Measurements from ENCODE around the gene ZHX3. TPM values are rescaled to one million over a fixed set of nuclear protein-coding genes. Genes with fewer than 3 reads are reported as not detected.

Gene ZHX3
- total RNA-seq, 4 donors from 2014 or later, result 19.2 to 32.9 (median 31.4) TPM

GRCh38 chr20:41142245-41142644 lies 175.3 kb downstream of the ZHX3 start:
- H3K4me1 ChIP-seq, result peaks cover 85% of the 10 kb centered on the region

GRCh38 chr20:41141153-41141815 lies 176.2 kb downstream of the ZHX3 start:
- WGBS, result 63% methylated on average over 8 of the region's 8 CpGs
- Histone ChIP-seq H3K27me3 (no peaks in the 10 kb centered on the region), H3K36me3 (no peaks in the 10 kb centered on the region), H3K4me3 (no peak overlapping the region), H3K9me3 (no peaks in the 10 kb centered on the region), H3K4me1 (peaks cover 81% of the 10 kb centered on the region), H3K27ac (peak overlapping the region; percentile 11)
- no peak for DNase-seq (ENCODE audit: low spot score in 2 of 2)
- TF ChIP-seq CTCF (IDR thresholded peaks at IDR 0.05), result no peak
- no peak for TF ChIP-seq EP300 (IDR thresholded peaks at IDR 0.05)
- no peak for TF ChIP-seq POLR2AphosphoS5 (IDR thresholded peaks at IDR 0.05)
- no peak for TF ChIP-seq POLR2A (IDR thresholded peaks at IDR 0.05)

More at GRCh38 chr20:41142245-41142644, 175.3 kb downstream of the ZHX3 start:
- no peaks in the 10 kb centered on the region for H3K9me3 ChIP-seq
- H3K27me3 ChIP-seq, result no peaks in the 10 kb centered on the region
- no peak overlapping the region for H3K27ac ChIP-seq
- H3K4me3 ChIP-seq, result no peak overlapping the region
- H3K36me3 ChIP-seq, result no peaks in the 10 kb centered on the region
- no peak for TF ChIP-seq POLR2AphosphoS5 (IDR thresholded peaks at IDR 0.05)
- no peak for TF ChIP-seq EP300 (IDR thresholded peaks at IDR 0.05)
- TF ChIP-seq CTCF (IDR thresholded peaks at IDR 0.05), result no peak
- TF ChIP-seq POLR2A (IDR thresholded peaks at IDR 0.05), result no peak
- WGBS, result 90% methylated on average over 3 of the region's 4 CpGs
- DNase-seq (ENCODE audit: low spot score in 2 of 2), result no peak

DNA sequence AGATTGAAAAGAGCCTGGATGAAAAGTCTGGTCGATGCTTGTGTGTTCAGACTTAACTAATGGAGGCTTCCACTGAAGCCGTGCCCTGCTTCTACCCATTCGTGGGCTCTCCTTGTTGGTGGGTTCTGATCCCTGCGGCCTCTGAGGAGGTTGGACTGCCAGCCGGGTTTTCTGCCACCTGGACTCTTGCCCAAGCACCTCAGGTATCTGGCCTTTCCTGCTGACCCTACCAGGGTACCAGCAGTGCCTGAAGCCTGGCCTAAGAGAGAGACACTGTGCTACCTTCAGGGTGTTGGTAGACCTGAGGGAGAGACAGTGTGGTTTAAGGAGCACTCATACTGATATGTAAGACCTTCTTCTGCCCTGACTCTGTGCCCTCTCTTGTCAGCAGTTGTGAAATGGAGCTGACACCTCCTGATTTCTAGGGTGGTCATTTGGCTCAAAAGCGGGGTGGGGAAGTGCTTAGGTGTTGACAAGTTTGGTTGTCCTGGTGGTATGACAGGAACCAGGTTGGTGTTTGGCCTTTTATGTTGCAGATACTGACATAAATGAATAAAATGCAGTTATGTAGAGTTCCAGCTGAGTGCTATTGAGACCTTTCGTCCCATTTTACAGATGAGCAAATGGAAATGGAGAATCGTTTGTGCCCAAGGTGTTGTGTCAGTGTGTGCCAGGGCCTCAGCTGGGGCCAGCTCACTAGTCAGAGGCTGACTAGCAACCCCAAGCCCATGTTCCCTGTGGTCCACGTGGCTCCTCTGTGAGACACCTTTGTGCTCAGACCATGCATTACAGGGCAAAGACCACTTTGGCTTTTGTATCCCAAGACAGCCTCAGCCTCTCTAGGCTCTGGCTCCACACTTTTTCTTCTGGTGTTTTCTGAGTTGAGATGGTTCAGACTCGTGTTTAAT lies 177.1 kb downstream of the ZHX3 start:
- 68% methylated on average over 8 of the region's 10 CpGs for WGBS
- peak overlapping the region; percentile 93 for H3K4me3 ChIP-seq
- no peaks in the 10 kb centered on the region for H3K9me3 ChIP-seq
- H3K27ac ChIP-seq, result peak overlapping the region; percentile 11
- H3K4me1 ChIP-seq, result peaks cover 81% of the 10 kb centered on the region
- no peak for DNase-seq (ENCODE audit: low spot score in 2 of 2)
- H3K27me3 ChIP-seq, result no peaks in the 10 kb centered on the region
- no peaks in the 10 kb centered on the region for H3K36me3 ChIP-seq
- TF ChIP-seq POLR2AphosphoS5 (IDR thresholded peaks at IDR 0.05) (no peak), EP300 (IDR thresholded peaks at IDR 0.05) (no peak)

GRCh38 chr20:41139227-41140093 lies 178.1 kb downstream of the ZHX3 start:
- Histone ChIP-seq H3K36me3 (no peaks in the 10 kb centered on the region), H3K4me3 (peak overlapping the region; percentile 93), H3K4me1 (peaks cover 83% of the 10 kb centered on the region), H3K27ac (peak overlapping the region; percentile 98), H3K27me3 (no peaks in the 10 kb centered on the region), H3K9me3 (no peaks in the 10 kb centered on the region)
- no peak for DNase-seq (ENCODE audit: low spot score in 2 of 2)
- WGBS, result 43% methylated on average over 4 of the region's 5 CpGs
- TF ChIP-seq EP300 (IDR thresholded peaks at IDR 0.05) (no peak), POLR2AphosphoS5 (IDR thresholded peaks at IDR 0.05) (no peak), POLR2A (IDR thresholded peaks at IDR 0.05) (no peak), CTCF (IDR thresholded peaks at IDR 0.05) (no peak)

DNA sequence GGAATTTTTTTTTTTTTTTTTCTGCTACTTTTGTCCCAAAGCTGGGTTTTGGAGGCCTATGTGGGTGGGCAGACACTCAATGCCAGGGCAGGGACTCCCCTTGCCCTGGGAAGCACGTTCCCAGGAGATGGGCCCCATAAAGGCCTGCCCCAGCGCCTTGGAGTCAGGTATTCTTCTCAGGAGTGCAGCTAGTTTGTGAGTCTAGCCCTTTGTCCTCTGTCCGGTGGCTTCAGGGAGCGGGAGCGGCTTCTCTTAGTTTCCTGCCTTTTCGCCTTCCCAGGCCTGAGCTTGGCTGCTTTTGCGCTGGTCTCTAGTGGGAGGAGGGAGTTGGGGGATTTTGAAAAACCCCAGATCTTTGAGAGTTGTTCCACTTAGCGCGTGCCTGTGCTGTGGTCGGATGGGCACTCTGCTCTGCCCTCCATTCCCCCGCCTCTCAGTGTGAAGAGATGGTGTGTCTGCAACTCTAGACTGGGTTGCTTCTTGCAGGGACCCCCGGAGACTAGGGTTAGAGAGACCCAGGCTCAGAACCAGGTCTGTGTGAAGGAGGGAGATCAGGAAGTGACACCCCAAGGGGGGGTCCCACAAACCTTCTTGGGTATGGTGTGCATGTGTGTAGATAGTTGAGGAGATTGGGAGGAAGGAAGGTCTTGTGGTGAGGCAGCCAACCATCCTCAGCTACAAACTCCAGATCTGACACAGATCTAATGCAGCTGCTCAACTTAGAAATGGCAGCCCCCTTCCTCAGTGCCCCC lies 178.9 kb downstream of the ZHX3 start:
- TF ChIP-seq POLR2A (IDR thresholded peaks at IDR 0.05) (no peak), EP300 (IDR thresholded peaks at IDR 0.05) (no peak), POLR2AphosphoS5 (IDR thresholded peaks at IDR 0.05) (no peak), CTCF (IDR thresholded peaks at IDR 0.05) (no peak)
- Histone ChIP-seq H3K4me3 (peak overlapping the region; percentile 93), H3K9me3 (no peaks in the 10 kb centered on the region), H3K36me3 (no peaks in the 10 kb centered on the region), H3K27me3 (no peaks in the 10 kb centered on the region), H3K27ac (peak overlapping the region; percentile 98), H3K4me1 (peaks cover 88% of the 10 kb centered on the region)
- WGBS, result 38% methylated on average over 12 of the region's 12 CpGs
- no peak for DNase-seq (ENCODE audit: low spot score in 2 of 2)

Data from suprapubic skin (tissue), 4 donors.